IPS DF 6.9 (cell line): ENCODE measurements around the gene PCDHGA4.
"Not testable (repeated sequence)": the region's sequence is repeated elsewhere in the genome, so short reads cannot be mapped to it uniquely, and the experiment has no call there.

Experiments used
- DNase-seq: peaks from one replicate; pipeline ENCODE4 v3.0.0-alpha.2; 2013; ENCODE audit warnings: low read depth, low spot score
- H3K27ac ChIP-seq: one replicate; pipeline ENCODE4 v1.5.1; 2013; ENCODE audit warnings: low read length, control low read depth
- H3K27me3 ChIP-seq: 2 replicates; pipeline ENCODE4 v1.6.1; 2013; ENCODE audit warnings: mild to moderate bottlenecking, low read length; ENCODE audit not compliant: control insufficient read depth, insufficient read depth
- H3K36me3 ChIP-seq: 2 replicates; pipeline ENCODE4 v1.6.1; 2013; ENCODE audit warnings: low read length; ENCODE audit not compliant: control insufficient read depth, insufficient read depth
- H3K4me1 ChIP-seq: 2 replicates; pipeline ENCODE4 v1.6.1; 2013; ENCODE audit warnings: low read length; ENCODE audit not compliant: control insufficient read depth, insufficient read depth
- H3K4me3 ChIP-seq: 2 replicates; pipeline ENCODE4 v1.5.1; 2013; ENCODE audit warnings: mild to moderate bottlenecking, low read length
- H3K9me3 ChIP-seq: 2 replicates; pipeline ENCODE4 v1.6.1; 2013; ENCODE audit warnings: low read length, inconsistent platforms; ENCODE audit not compliant: control insufficient read depth, insufficient read depth
- WGBS: extraction: QIAGEN DNeasy Blood & Tissue Kit; methylation state at CpG from one replicate; pipeline ENCODE4 v1.1.7; 2013; ENCODE audit warnings: mixed read lengths, missing lambda C conversion rate; ENCODE audit not compliant: insufficient read length, insufficient coverage; 5-methylcytosine and 5-hydroxymethylcytosine counted together

PCDHGA4 gene

GRCh38 chr5:141330299-141331080 is 24.3 kb upstream of the PCDHGA4 start, which contains the start of gene PCDHGA1:
TSS of gene PCDHGA1 (plus strand) at chr5:141330514.
- Histone ChIP-seq H3K36me3 (no peaks in the 10 kb centered on the region), H3K4me1 (no peaks in the 10 kb centered on the region), H3K4me3 (no peak within 1 kb of the TSS), H3K27ac (no peak within 1 kb of the TSS), H3K27me3 (no peaks in the 10 kb centered on the region), H3K9me3 (no peaks in the 10 kb centered on the region)
- no CpG with 5 or more reads among the region's 21 CpGs for WGBS
- no peak for DNase-seq

GRCh38 chr5:141332571-141332970 is 22.2 kb upstream of the PCDHGA4 start:
- H3K9me3 ChIP-seq, H3K36me3 ChIP-seq, H3K27ac ChIP-seq, H3K27me3 ChIP-seq, DNase-seq, H3K4me3 ChIP-seq, H3K4me1 ChIP-seq: not testable (repeated sequence)
- WGBS: no CpG with 5 or more reads among the region's 39 CpGs

- DNase-seq: no peak
- Histone ChIP-seq H3K36me3 (no peaks in the 10 kb centered on the region), H3K27ac (no peak within 1 kb of the TSS), H3K4me1 (no peaks in the 10 kb centered on the region), H3K27me3 (no peaks in the 10 kb centered on the region), H3K9me3 (peaks cover 2% of the 10 kb centered on the region), H3K4me3 (no peak within 1 kb of the TSS)
- WGBS: no CpG with 5 or more reads among the region's 27 CpGs
Measured at GRCh38 chr5:141338538-141339306, 16.1 kb upstream of the PCDHGA4 start, which contains the start of gene PCDHGA2. TSS of gene PCDHGA2 (plus strand) at chr5:141338760.

- H3K4me1 ChIP-seq, H3K4me3 ChIP-seq, H3K27ac ChIP-seq, H3K27me3 ChIP-seq, H3K9me3 ChIP-seq, DNase-seq, H3K36me3 ChIP-seq: not testable (repeated sequence)
- WGBS: no CpG with 5 or more reads among the region's 45 CpGs
Measured at GRCh38 chr5:141340781-141341354, 14.0 kb upstream of the PCDHGA4 start.

GRCh38 chr5:141342773-141343172 is 12.0 kb upstream of the PCDHGA4 start:
- no peak overlapping the region for H3K4me3 ChIP-seq
- H3K4me1 ChIP-seq: no peaks in the 10 kb centered on the region
- H3K9me3 ChIP-seq: peaks cover 2% of the 10 kb centered on the region
- H3K27me3 ChIP-seq: no peaks in the 10 kb centered on the region
- no peak overlapping the region for H3K27ac ChIP-seq
- WGBS: no CpG with 5 or more reads among the region's 1 CpG
- no peak for DNase-seq
- H3K36me3 ChIP-seq: no peaks in the 10 kb centered on the region

- peaks cover 2% of the 10 kb centered on the region for H3K9me3 ChIP-seq
- H3K4me3 ChIP-seq: no peak within 1 kb of the TSS
- no peaks in the 10 kb centered on the region for H3K36me3 ChIP-seq
- H3K27me3 ChIP-seq: no peaks in the 10 kb centered on the region
- WGBS: no CpG with 5 or more reads among the region's 9 CpGs
- no peaks in the 10 kb centered on the region for H3K4me1 ChIP-seq
- H3K27ac ChIP-seq: no peak within 1 kb of the TSS
- DNase-seq: no peak
Measured at GRCh38 chr5:141343242-141343952, 11.4 kb upstream of the PCDHGA4 start, which contains the start of gene PCDHGA3. TSS of gene PCDHGA3 (plus strand) at chr5:141343829. CDS start at chr5:141344034, 205 bp downstream.

GRCh38 chr5:141343953-141344463 is 10.8 kb upstream of the PCDHGA4 start:
- WGBS: no CpG with 5 or more reads among the region's 31 CpGs
- no peaks in the 10 kb centered on the region for H3K27me3 ChIP-seq
- no peak overlapping the region for H3K27ac ChIP-seq
- no peak overlapping the region for H3K4me3 ChIP-seq
- H3K9me3 ChIP-seq: peaks cover 2% of the 10 kb centered on the region
- H3K36me3 ChIP-seq: no peaks in the 10 kb centered on the region
- H3K4me1 ChIP-seq: no peaks in the 10 kb centered on the region
- no peak for DNase-seq

GRCh38 chr5:141345327-141345726 is 9.5 kb upstream of the PCDHGA4 start:
- no peaks in the 10 kb centered on the region; the same call in 1 of the 2 replicates for H3K9me3 ChIP-seq
- no peak overlapping the region for H3K4me3 ChIP-seq
- no peaks in the 10 kb centered on the region for H3K36me3 ChIP-seq
- no peaks in the 10 kb centered on the region for H3K4me1 ChIP-seq
- H3K27ac ChIP-seq: no peak overlapping the region
- no CpG with 5 or more reads among the region's 20 CpGs for WGBS
- H3K27me3 ChIP-seq: no peaks in the 10 kb centered on the region
- DNase-seq: no peak

GRCh38 chr5:141346017-141346416 is 8.8 kb upstream of the PCDHGA4 start:
- WGBS: no CpG with 5 or more reads among the region's 35 CpGs
- not testable (repeated sequence) for H3K36me3 ChIP-seq, H3K27me3 ChIP-seq, H3K9me3 ChIP-seq, H3K4me1 ChIP-seq, H3K4me3 ChIP-seq, H3K27ac ChIP-seq, DNase-seq
